Right renal pelvis (tissue), 4 donors: ENCODE results near the gene NFATC2. TPM values are rescaled to one million over a fixed set of nuclear protein-coding genes. Genes with fewer than 3 reads are reported as not detected.

ENCODE experiments used
- DNase-seq, 4 donors: peaks; one replicate each; pipeline ENCODE4 v3.0.0-alpha.2; 2013; ENCODE audit warnings: low read depth in 4 of 4, low spot score in 3 of 4, missing footprints in 1 of 4
- polyA plus RNA-seq, 4 donors: library from polyadenylated mRNA; unstranded; fragments of 120-200 nt; gene quantifications; one replicate each; pipeline ENCODE4 v1.2.1, GENCODE V29; 2013; ENCODE audit not compliant: insufficient read length in 4 of 4

The NFATC2 gene
- polyA plus RNA-seq, 4 donors = 1.7 to 2.7 (median 1.7) TPM

GRCh38 chr20:51401496-51401895 lies 141.0 kb downstream of the NFATC2 start:
- DNase-seq = no peak

- no peak for DNase-seq
These were observed 142.2 kb downstream of the NFATC2 start for GRCh38 chr20:51400051-51400926.

GRCh38 chr20:51399006-51399890 lies 143.3 kb downstream of the NFATC2 start:
- no peak for DNase-seq

GRCh38 chr20:51398552-51398951 lies 144.0 kb downstream of the NFATC2 start:
- no peak for DNase-seq

- DNase-seq = no peak
These were observed 144.4 kb downstream of the NFATC2 start for GRCh38 chr20:51398083-51398482.

- no peak for DNase-seq
These were observed 145.4 kb downstream of the NFATC2 start for GRCh38 chr20:51397137-51397536.

- DNase-seq = no peak
These were observed 146.1 kb downstream of the NFATC2 start for GRCh38 chr20:51396365-51396909.

GRCh38 chr20:51394706-51395105 lies 147.8 kb downstream of the NFATC2 start:
- no peak for DNase-seq

GRCh38 chr20:51393571-51393970 lies 148.9 kb downstream of the NFATC2 start:
- no peak for DNase-seq

GRCh38 chr20:51392614-51393186 lies 149.8 kb downstream of the NFATC2 start:
- no peak for DNase-seq

- no peak for DNase-seq
These were observed 150.6 kb downstream of the NFATC2 start for GRCh38 chr20:51391926-51392325.

GRCh38 chr20:51389543-51390264 lies 152.8 kb downstream of the NFATC2 start:
- DNase-seq = no peak

GRCh38 chr20:51388756-51389542 lies 153.6 kb downstream of the NFATC2 start:
- no peak for DNase-seq

- DNase-seq = no peak
These were observed 154.3 kb downstream of the NFATC2 start for GRCh38 chr20:51388227-51388626.

- DNase-seq = no peak
These were observed 155.2 kb downstream of the NFATC2 start for GRCh38 chr20:51387125-51387875.

- no peak for DNase-seq
These were observed 155.9 kb downstream of the NFATC2 start for GRCh38 chr20:51386586-51386985.

- DNase-seq = no peak
These were observed 156.6 kb downstream of the NFATC2 start for GRCh38 chr20:51385646-51386530.

GRCh38 chr20:51384875-51385274 lies 157.6 kb downstream of the NFATC2 start:
- DNase-seq = no peak
